ENCODE measurements around the gene NEB. TPM values are rescaled to one million over a fixed set of nuclear protein-coding genes. Genes with fewer than 3 reads are reported as not detected.

NEB gene
- total RNA-seq, 1 donor from 2014 or later, result 1.2 TPM

GRCh38 chr2:151551556-151551955 is 182.7 kb downstream of the NEB start:
- DNase-seq, result no peak

- no peak for DNase-seq
Measured at GRCh38 chr2:151549191-151549590, 185.1 kb downstream of the NEB start.

- no peak for DNase-seq
Measured at GRCh38 chr2:151544449-151544848, 189.8 kb downstream of the NEB start.

- DNase-seq, result no peak
Measured at GRCh38 chr2:151543876-151544275, 190.4 kb downstream of the NEB start.

- no peak for DNase-seq
Measured at GRCh38 chr2:151534001-151534400, 200.3 kb downstream of the NEB start.

- no peak for DNase-seq
Measured at GRCh38 chr2:151533127-151533526, 201.1 kb downstream of the NEB start.

DNA sequence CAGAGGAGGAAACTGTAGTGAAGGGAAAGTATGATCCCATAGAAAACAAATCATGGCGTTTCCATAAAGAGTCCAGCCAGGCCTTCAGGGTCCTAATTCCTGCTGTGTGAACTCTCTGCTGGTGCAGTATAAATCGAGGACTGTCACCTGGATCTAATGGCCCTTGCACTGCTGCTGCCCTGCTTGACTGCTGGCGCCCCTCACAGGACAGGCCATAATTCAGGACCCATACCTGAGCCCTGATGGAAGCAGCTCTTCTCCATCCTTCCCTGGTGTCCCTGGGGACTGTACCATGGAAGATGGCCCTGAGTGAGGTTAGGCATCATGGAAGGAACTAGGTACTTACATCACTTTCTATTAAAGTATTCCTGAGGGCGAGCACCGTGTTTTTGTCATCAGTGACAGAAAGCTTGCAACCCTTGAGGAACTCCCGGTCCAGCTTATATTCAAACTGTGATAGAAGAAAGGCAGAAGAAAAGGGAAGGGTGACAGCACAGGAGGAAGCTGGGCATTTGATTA is 207.6 kb downstream of the NEB start:
- DNase-seq, result no peak

DNA sequence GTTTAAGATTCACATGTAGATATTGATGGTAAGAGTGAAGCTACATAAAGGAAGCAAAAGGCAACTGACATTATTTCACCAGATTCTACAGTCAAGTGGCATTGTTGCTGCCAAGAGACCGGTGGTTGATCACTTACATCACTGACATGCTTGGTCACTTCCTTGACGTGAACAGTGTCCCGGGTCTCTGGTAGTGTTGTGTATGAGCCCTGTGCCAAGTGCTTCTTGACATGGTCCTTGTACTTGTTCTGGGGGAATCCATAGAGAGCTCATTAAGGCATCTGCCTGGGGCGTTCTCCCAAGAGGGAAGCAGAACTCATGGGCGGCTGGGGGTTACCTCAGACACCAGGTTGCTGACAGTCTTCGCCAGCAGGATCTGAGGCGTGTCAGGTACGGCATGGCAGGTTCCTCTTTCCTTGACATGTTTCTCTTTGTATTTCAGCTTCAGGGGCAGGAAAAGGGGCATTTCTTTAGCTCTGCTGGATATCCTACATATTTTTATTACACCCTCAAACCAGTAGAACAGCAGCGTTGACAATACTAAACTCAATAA is 208.4 kb downstream of the NEB start:
- no peak for DNase-seq

- no peak for DNase-seq
Measured at GRCh38 chr2:151523850-151524249, 210.4 kb downstream of the NEB start.

GRCh38 chr2:151522556-151522955 is 211.7 kb downstream of the NEB start:
- DNase-seq, result no peak

GRCh38 chr2:151520976-151521375 is 213.3 kb downstream of the NEB start:
- DNase-seq, result no peak

DNA sequence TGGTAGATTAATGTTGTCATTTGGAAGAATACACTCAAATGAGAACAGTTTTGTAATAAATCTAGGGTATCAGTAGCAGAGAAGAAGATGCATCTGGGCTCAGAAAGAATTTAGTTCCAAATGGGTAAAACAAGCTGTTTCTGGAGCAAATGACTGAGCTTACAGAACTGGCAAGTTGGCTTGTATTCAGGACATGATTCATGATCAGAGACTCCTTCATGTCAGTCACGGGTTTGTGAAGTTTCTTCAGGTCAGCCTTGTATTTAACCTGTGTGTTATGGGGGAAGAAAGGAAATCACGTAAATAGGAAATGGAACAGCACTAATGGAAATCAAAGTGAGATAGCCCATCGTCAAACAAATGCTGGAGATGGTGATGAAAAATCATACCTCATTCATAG is 215.5 kb downstream of the NEB start:
- peak; percentile 67 for DNase-seq

DNA sequence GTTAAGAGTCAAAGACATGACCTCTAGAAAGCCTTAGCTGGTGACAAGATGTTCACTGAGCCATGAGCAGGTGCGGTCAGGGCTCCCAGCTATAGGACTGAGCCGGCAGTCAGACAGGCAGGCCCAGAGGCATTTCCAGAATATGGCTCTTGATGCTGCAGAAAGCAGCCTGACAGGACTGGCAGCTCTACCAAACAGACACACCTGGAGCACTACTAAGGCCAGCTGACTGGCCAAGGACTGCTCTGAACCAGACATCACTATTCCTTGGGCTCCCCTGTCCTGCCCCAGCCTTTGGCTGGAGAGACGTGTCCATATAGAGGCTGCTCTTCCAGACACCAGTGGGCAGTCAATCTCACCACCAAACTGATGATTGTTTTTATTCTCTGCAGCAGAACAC is 225.8 kb downstream of the NEB start:
- DNase-seq, result no peak

- DNase-seq, result no peak
Measured at GRCh38 chr2:151506170-151506569, 228.1 kb downstream of the NEB start.

DNA sequence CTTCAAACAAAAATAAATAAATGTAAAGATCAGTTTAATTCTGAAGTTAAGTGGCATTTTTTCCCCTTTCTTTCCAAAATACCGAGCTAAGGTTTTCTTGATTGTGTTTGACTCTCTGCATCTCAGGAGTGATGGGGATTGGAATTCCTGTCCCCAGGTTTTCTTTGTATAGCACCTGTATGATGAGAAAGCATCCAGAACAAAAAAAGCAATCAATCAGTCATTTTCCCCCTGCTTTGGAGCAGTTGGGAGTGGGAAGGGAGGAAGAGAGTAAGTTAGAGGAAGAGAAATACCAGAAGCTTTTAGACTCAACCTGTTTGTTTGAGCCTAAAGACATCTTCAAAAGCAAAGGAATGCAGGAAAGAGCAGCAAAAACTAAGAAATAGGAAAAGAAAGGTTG is 236.1 kb downstream of the NEB start:
- DNase-seq, result no peak

DNA sequence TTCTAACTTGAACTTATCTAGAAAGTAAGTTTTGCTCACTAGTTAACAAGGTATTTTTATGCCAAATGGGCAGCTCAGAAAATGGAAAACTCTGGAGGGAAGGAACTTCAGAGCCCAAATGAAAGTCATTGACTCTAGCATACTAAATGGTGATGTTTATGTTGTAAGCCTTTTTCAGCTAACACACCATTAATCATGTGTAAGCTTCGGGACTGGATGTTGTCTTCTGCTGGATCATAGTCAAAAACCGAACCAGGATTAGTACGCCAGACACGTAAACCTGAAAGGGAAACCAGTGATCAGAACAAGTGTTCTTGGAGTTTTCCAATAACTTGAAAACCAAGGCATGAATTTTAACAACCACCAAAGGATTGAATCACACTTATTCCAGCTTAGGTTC is 242.8 kb downstream of the NEB start:
- no peak for DNase-seq

- DNase-seq, result no peak
Measured at GRCh38 chr2:151490276-151490675, 244.0 kb downstream of the NEB start.

DNA sequence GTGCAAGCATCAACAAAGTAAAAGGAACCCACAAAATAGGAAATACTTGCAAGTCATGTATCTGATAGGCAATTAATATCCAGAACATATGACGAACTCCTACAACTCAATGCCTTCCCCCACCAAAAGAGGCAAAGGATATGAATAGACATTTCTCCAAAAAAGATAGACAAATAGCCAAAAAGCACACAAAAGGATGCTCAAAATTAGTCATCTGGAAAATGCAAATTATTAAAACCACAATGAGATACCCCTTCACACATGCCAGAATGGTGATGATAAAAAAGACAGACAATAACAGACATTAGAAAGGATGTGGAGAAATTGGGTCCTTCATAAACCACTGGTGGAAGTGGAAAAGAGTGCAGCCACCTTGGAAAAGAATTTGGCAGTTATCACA is 248.2 kb downstream of the NEB start:
- no peak for DNase-seq

GRCh38 chr2:151484100-151484499 is 250.2 kb downstream of the NEB start:
- DNase-seq, result no peak

DNA sequence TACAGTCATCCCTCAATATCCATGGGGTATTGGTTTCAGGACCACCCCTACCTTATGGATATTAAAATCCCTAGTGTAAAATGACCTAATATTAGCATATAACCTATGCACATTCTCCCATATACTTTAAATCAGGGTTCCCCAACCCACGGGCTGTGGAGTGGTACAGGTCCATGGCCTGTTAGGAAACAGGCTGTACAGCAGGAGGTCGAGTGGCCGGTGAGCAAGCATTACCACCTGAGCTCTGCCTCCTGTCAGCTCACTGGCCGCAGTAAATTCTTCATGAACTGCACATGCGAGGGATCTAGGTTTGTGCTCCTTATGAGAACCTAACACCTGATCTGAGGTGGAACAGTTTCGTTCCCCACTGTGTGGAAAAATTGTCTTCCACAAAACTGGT is 250.7 kb downstream of the NEB start:
- DNase-seq, result no peak

DNA sequence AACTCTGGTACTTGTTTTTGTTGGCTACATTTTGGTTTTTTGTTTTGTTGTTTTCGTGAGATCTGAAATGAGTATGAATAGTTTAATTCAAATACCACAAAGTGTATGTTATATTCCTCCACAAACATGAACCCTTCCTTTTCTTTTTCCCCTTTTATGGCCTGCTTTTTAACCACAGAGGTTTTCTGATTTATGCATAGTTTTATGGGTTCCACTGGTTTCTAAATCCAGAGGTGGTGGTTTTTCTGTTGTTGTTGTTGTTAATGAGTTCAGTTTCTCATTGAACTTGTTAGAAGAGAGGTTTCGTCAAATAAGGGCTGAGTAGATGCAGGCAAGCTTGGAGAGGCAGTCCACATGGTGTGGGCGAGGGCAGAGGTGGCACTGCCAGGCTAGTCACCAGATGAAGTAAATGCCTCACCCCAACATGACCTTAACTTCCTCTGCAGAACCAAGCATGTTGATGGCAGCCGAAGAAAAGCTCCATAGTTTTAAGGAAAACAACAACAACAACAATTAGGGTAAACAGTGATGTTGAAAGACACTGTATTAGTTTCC is 252.0 kb downstream of the NEB start:
- no peak for DNase-seq

GRCh38 chr2:151481744-151482143 is 252.5 kb downstream of the NEB start:
- no peak for DNase-seq

DNA sequence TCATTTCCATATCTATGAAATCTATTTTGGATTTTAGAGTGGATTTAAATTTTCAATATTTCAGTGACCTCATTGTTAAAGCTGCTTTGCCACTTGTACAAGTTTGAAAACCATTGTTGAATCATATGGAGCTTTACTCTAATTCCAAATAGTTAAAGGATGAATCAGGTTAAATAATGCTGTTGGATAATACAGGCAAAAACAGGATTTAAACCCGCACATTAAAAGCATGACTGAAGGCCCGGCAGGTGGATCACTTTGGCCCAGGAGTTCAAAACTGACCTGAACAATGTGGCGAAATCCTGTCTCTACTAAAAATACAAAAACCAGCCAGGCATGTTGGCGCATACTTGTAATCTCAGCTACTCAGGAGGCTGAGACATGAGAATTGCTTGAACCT is 256.3 kb downstream of the NEB start:
- DNase-seq, result no peak

- no peak for DNase-seq
Measured at GRCh38 chr2:151476287-151476686, 258.0 kb downstream of the NEB start.

- DNase-seq, result no peak
Measured at GRCh38 chr2:151475071-151475470, 259.2 kb downstream of the NEB start.

All from dermis blood vessel endothelial cell (primary cell).